Activated CD4-positive, alpha-beta T cell treated with anti-CD3 and anti-CD28 coated beads, Interleukin-2, amount 50 U/mL, for 1 hour (primary cell): ENCODE data around the gene CD248.
A peak's percentile ranks its signal among the peaks of the same experiment; 100 is the strongest.

ENCODE experiments used
- DNase-seq: peaks from one replicate; pipeline ENCODE4 v3.0.0-alpha.2; 2020

Gene CD248

DNA sequence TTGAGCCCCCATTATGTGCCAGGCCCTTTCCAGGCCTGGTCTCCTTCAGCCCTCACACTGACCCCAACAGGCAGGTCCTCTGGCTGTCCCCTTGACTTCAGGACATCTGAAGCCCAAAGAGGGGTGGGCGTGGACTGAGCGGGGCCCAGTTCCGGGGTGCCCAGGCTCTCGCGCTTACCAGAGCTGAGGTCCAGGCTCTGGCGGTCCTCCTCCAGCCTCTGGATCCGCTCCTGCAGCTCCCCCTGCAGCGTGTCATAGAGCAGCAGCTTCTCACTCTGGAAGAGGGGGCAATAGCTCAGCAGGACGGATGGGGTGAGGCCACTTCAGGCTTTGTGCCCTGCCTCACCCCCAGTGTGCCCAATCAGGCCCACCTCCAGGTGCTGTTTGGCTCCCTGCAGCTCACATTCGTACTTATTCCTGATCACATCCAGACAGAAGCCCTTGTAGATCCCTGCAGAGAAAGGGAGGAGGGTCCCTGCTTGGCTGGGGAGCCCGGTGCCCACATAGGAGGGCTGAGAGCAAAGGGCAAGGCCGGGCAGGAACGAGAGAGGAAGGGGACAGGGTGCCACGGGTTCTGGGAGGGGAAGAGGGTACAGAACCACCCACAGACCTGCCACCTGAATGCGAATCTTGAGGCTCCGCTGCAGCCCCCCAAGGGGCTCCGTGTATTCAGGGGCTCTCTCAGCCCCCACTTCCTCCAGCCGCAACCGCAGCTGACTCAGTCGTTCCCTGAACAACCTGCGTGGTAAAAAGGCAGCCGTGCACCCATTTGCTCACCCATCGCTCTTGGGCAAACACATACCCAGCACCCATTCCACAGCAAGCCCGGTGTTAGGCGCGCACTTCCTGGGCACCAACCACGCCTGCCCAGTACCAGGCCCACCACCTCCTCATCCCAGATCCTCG is 24.0 kb upstream of the CD248 start:
- DNase-seq = no peak

DNA sequence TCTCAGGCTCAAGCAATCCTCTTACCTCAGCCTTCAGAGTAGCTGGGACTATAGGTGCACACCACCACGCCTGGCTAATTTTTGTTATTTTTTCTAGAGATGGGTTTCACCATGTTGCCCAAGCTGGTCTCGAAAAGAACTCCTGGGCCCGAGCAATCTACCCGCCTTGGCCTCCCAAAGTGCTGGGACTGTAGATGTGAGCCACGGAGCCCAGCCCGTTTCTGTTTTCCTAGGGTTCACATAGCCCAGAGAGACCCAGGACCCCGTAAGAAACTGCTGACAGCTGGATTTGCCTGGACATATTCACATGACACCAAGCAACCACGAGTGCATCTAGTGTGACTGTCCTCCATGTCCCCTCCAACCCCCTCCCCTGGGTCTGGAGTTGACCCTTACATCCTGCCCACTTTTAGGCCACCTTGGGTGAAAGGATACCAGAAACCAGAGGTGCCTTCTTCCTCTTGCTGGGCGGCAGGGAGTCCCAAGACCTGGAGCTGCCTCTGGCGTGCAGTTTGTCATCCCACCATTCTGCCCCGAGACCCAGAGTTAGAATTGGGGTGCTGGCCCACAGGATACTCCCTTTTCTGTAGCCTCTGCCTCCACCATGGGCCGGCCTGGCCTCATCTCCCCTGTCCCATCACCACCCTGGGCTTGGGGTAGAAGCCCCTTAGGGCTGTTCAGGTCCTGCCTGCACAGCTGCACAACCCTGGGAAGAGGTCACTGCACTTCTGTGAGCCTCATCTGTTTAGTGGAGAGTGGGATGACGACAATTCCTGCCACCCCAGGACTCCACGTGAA is 23.0 kb upstream of the CD248 start:
- DNase-seq = no peak

- no peak for DNase-seq
These were observed 22.4 kb upstream of the CD248 start for GRCh38 chr11:66339162-66339675.

- DNase-seq = no peak
These were observed 21.7 kb upstream of the CD248 start for GRCh38 chr11:66338276-66339161.

DNA sequence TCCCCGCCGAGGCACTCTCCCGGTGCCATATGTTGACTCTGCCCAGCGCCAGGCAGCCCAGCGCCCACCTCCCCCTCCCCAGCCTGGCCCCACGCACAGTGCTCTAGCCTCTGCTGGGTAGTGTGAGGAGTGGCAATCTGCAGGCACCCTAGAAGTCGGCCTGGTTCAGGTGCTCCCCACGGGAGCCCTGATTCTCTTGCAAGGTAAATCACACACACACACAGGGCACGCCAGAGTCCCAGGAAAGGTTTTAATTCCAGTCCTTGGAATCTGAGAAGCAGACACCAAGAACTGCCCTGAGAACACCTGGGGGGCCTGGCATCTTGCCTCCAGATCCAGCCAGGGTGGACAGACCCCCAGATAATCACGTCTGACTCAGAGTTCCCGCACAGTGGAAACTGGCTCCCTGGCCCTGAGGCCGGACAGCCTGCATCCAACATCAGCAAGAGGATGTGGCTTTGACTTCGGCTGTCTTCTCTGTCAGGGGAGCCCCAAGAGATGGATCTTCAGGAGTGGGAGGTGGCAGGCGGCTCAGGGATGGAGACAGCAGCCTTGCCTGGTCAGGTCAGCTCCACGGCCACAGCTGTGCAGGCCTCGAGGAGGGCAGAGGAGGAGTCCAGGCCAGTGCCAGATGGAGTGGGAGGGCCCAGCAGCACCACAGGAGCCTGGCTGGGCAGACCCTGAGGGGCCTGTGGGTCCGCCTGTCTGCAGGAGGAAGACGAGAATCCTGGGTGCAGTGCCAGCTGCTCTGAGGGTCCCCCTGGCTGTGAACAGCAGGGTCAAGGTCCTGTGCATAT is 20.5 kb upstream of the CD248 start:
- DNase-seq = no peak

DNA sequence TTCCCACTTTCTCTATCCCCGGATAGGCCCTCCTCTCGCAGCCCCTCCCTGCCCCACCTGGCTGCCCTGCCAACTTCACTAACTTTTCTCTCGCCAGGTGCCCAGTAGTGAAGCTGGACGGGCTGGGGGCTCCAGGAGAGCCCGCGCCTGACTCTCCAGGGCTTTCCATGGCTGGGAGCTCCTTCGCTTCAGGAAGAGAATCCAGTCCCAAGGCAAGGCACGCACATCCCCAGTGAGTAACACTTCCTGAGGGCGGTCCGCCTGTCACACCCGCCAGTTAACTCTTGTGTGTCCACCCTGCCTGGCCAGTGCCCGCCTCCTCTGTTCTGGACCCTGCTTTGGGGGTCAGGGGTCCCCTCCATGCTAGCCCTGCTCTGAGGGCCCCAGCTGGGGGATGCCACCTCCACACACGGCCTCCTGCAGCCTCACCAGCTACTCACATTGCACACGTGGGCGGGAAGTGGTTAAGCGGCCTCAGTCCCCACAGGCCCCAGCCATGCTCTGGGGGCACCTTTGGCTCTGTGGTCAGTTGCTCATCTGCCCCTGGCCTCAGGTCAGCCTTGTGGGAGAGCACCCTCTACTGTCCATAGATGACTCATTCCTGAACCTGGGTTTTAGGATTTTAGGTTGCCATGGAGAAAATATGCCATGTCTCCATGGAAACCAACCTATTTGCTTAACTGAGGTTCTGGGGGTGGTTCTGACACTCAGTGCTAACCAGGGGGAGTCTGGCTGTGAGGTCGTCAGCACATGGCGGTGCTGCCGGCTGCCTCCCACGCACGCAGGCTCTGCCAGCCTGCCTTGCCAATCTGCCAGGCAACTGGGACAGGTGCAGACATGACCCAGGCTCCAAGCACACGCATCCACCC is 19.6 kb upstream of the CD248 start, which contains the start of gene RIN1:
TSS of gene RIN1 (minus strand) at position 201 of the 869 bp plus-strand sequence. CDS start at position 169, 32 bp downstream.
- no peak for DNase-seq

- DNase-seq = no peak
These were observed 18.8 kb upstream of the CD248 start for GRCh38 chr11:66335531-66336233.

DNA sequence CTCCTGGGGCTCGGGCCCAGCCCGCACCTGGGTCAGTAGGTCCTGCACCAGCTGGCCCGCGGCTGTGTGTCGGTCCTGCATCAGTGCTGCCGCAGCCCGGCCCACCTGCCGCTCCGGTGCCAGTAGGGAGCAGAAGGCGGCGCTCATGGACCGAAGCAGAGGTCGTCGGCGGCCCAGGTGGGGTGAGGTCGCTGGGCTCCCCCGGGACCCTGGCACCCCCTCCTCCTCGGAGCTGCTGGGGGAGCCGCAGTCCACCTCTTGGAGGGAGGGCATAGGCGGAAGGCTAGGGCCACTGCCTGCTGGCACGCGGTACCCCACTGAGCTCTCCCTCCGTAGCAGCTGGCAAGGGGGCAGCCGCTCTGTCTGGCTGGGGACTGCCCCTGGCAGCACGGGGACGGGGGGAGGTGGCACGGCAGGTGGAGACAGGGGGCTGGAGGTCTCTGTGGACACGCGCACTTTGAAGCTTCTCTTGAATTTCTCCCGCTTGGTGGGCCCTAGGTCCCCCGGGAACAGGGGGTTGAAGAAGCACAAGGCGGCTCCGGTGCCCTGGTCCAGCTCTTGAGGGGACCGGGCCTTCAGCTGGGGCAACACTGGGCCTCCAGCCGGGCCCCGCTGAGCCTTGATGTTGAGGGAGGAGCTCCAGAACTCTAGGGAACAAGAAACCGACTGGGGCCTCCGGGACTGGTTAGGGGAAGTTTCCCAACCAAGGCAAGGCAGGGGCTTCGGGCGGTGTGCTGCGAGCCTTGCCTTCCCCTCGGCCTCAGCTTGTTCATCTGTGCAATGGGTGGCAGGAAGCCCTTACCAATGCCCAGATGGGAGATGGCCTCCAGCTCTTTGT is 18.0 kb upstream of the CD248 start:
- no peak for DNase-seq

- DNase-seq = no peak
These were observed 17.2 kb upstream of the CD248 start for GRCh38 chr11:66333896-66334604.

DNA sequence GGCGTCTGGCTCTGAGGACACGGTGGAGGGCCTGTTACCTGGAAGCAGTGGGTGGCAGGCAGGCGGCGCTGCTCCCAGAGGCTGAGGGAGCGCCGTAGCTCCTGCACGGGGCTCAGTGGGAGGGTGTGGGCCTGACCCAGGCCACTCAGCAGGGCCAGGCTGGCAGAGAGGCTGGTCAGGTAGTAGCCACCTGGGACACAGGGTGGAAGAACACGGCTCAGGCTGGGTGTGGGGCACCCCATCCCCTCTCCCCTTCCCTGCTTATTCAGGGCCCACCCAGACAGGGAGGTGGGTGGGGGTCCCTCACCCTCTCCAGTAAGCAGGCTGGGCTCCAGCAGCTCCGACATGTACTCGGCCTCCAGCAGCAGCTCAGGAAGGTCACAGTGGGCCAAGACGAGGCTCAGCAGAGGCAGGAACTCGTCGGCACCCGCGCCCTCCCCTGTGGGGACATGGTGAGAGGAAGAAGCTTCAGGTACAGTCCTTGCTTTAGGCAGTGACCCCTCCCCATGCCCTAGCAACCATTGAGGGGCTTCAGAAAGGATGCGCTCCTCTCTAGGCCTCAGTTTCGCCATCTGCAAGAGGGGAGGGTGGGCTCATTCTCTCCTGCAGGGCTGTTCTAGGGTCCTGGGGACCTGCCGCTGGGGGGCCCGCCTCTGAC is 16.5 kb upstream of the CD248 start:
- DNase-seq = no peak

DNA sequence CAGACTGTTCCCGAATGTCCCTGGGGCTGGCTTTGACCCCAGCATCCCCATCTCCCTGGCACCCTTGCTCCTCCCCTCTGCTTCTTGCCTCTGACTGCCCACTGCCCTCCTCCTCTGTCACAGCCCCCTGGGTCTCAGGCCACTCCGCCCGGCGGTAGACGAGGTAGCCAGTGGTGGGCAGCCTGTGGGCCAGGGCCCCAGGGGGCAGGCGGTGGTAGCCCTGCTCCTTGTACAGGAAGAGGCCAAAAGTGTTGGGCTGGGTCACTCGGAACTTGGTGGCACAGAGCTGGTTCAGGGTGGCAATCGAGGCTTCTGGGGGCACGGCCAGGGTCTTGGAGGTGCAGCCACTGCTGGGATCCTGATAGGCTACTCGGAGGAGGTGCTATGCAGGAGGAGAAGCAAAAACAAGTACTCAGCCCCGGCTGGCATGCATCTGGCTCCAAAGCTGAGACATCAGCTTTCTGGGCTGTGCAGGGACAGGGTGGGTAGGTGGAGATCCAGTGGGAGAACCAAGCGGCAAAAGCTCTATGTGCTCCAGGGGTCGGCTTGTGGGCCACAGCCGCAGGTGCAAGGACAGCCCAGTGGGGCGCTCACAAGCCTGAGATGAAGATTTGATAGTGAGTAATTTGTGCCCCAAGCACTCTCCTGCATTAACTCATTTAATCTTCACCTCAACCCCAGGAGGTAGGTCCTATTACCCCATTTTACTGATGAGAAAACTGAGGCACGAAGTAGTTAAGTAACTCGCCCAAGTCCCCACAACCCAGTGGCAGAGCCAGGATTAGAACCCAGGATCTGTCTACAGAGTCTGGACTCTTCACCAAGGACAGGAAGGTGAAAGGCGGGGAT is 15.8 kb upstream of the CD248 start:
- no peak for DNase-seq

DNA sequence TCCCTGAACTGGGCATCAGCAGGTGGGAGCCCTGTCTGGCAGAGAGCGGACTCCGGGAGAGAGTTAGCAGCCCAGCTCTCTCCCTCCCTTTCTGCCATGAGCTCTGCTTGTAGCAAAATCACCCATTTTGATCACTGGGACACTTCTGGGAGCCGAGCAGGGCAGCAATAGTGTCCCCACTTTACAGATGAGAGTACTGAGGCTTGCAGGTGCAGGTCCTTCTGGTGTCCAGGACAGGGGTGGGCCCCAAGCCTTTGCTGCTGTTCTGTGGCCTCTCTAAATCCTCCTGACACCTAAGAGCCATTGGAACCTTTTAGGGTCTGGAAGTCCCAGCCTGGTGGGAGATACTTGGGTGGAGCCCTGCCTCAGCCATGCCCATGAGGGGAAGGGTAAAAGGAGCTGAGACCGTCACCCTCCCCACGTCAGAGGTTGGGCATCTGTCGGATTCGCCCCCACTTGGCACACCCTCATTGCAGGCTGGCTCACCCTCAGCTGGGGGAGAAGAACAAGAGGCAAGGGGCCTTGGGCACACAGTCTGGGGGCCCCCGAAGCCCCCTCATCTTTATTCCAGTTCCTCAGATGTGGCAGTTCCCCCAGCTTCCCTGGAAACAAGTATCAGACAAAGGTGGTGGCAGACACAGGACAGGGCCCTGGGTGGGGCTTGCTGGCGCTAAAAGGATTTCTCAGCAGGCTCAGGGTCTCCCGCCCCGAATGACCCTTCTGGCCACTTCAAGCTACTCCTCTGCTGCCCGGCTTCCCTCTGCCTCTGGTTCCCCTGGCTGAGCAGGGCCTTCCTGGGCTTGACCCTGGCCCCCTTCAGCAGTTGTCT is 14.9 kb upstream of the CD248 start:
- no peak for DNase-seq

- DNase-seq = no peak
These were observed 14.1 kb upstream of the CD248 start for GRCh38 chr11:66330931-66331330.

DNA sequence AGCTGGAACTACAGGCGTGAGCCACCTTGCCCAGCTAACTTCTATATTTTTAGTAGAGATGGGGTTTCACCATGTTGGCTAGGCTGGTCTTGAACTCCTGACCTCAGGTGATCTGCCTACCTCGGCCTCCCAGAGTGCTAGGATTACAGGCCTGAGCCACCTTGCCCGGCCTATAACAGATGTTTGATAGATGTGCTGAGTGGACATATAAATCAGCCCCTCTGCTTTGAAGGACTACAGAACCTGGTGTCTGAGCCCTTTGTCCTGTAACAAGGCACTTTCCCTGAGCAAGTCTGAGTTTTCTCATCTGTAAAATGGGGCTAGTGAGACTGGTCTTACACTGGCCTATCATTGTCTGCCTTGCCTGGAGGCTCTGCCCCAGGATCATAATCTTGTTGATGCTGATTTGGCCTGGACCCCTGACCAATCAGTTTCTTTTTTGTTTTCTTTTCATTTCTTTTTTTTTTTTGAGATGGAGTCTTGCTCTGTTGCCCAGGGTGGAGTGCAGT is 12.4 kb upstream of the CD248 start:
- no peak for DNase-seq

DNA sequence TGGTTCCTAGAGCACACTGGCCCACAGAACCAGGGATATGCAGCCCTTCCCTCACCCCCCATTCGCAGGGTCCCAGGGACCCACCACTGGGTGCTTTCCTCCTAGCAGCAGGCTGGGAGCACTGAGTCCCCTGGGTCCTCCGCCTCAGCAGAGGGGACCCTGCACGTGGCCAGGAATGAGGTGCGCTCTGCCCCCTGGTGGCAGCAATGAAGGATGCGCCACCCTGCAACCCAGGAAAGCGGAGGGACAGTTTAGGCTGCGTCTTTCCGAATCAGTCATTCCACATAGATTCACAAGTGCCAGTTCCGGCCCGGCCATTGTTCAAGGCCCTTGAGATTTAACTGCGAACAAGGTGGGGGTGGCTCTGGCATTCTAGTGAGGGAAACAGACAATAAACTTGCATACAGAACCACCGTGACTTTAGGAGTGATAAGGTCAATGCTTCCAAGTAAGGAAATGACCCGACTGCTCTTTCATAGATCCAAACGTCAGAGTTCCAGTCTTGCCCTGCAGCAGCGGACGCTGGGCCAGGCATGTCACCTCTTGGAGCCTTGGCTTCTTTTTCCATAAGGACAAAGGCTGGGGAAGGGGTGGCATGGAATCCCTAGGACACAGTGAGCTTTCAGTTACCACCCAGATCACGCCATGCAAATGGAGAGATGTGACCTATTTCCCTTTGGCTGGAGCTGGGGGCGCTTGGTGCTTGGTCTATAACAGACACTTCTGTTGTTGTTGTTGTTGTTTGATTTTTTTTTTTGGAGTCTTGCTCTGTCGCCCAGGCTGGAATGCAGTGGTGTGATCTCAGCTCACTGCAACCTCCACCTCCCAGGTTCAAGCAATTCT is 11.7 kb upstream of the CD248 start:
- DNase-seq = peak; percentile 79
